ENCODE data around the gene SLMAP.

Gene SLMAP

DNA sequence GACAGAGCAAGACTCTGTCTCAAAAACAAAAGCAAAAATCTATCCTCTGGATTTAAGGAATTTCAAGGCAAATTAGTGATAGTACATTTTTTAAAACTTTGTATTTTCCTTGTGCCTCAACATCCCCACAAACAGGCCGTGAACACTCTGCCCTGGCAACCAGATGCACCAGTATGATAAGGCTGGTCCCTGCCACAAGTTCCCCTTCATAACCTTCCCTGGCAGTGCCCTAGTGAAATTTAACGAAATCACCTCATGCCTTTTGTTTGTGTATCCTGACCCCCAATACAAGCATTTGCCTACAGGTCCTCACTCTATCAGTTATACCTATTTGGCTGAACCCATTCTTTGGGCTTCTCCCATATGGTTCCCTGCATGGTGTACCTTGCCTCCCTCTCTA, 144.7 kb downstream of the SLMAP start:
- DNase-seq: no peak

DNA sequence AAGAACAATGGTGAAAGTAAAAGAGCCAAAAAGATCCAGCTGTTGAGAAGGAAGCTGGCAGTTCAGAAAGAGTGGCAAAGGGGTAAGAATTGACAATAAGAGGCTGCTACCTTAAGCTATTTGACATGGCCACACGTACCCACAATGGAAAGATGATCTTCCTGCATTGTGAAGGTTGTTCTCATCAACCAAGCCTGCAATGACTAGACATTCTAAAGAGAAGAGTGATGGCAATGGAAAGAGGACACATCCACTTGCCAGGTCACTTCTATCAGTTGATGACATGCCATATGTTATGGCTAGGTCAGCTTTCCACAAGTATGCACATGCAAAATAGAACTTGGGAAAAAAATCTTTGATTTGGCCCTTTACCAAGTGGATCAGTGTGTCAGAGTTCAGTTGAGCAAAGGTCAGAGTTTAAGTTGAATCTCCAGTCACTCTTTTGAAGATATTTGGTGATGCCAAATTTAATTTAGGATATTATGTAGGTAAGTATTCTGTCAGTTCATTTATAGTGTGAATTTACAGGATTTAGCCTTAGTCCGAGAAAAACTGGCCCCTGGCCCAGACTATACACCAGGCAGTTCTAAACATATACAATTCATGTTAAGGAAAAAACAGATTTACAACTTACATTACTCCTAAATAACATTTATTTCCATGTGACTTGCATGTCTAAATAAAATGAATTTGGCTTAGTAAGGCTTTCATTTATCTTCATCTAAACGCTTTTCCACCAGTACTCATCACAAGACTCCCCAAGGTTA, 147.2 kb downstream of the SLMAP start:
- no peak for DNase-seq

DNA sequence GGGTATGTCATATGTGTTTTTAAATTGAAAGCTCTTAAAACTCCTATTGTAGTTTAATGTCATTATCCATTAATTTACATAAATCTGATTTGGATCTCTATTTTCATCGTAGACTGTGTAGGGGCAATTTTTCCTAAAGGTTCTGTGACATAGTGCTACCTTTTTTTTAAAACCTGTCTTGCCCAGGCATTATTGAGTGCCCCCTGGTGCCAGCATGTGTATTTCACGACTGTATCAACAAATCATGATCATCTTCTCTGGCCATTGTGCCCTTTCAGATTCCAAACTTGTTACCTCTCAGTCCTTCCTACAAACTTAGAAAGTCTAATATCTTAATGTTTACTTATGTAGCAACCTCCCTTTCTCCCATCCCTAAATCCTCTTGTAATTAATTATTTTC, 154.9 kb downstream of the SLMAP start:
- peak; percentile 24 for DNase-seq

DNA sequence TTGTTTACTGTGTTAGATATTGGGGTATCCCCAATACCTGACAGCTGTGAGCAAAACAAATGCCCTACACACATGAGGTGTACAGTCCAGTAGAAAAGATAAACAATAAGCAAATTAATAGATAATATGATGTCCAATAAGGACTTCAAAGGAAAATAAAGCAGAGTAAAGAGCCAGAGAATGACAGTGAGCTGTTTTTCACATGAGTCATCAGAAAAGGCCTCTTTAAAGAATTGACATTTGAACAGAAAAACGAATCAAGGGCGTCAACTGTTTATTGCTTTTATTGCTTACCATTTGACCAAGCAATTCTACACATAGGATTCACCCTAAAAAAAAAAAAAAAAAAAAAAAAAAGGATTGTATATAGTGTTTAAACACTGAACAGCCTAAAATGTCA, 155.5 kb downstream of the SLMAP start:
- DNase-seq: no peak

DNA sequence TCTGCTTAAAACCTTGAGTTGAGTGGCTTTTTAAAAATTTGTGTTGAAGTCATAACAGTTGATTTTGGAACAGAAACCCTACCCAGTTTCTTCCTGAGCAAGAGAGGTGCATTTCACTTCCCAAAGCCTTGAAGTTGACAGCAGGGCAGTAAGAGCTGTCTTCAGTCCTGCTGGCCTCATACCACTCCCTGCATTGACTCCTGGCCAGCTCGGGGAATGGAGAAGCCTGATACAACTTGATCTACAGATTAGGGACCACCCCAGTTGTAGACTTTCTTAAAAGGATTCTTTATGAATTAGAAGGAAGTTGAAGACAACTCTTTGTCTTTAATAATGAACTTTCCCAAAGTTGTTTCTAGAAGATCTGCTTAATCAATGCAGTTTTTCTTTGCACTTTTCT, 161.5 kb downstream of the SLMAP start:
- DNase-seq: no peak

DNA sequence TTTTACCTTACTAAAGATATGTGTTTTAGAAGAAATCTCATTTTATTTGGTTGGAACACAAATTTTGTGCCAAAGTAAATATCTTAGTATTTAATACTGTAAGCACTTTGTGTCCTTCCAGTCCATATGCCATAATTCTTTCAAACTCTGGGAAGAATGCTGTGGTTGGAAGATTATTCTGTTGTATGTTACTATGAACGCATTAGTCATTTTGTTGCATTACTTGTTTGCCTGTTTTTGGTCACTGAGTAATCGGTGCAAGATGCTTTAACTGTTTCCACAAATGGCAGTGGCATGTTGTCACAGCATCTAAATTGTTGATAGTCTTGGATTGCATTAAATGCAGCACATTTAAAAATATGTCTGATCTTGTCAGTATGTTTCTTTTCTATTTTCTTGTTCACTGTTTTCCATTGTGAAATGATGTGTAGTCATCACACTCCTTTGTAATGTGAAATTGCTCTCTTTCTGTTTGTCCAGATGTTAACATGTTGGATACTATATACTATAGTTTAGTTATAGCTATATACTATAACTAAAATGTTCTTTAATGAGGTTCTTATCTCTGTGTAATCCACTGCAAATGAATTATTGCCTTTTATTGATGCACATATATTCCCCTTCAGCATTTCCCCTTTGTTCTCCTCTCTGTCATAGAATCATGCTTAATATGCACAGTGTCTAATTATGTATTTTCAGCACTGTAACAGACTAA, 162.2 kb downstream of the SLMAP start:
- no peak for DNase-seq

DNA sequence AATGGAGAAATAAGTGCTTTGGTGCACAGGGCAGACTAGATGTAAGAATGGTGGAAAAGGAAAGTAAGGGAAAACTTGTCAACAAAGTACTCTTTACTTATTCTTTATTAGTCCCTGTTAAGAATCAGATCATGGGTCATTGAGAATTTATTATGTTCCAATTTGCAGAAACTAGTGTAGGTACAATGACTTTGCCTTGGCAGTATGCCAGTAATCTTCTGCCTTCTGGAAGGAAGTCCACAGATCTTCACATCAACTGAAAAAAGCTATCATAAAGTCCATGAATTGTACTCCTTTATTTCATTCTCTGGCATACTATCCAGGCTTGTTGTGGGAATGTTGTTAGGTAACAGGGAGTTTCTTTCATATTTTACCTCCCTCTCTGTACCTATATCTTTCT, 163.9 kb downstream of the SLMAP start:
- no peak for DNase-seq

DNA sequence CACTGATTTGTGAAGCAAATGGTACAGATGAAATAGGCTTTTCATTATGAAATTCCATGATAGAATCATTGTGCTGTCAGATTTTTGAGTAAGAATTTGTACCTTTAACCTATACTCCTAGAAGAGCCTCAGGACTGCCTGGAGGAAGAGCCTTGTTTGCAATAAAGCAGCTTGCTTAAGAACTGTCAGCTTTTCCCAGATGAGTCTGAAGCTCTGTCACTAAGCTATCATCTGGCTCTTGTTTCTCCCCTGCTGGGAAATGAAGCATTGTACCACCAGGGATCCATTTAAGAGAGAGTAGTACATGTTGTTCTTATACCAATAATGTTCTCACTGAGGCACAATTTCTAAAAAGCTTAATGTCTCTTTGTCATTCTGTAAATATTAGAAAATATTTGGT, 167.0 kb downstream of the SLMAP start:
- no peak for DNase-seq

DNA sequence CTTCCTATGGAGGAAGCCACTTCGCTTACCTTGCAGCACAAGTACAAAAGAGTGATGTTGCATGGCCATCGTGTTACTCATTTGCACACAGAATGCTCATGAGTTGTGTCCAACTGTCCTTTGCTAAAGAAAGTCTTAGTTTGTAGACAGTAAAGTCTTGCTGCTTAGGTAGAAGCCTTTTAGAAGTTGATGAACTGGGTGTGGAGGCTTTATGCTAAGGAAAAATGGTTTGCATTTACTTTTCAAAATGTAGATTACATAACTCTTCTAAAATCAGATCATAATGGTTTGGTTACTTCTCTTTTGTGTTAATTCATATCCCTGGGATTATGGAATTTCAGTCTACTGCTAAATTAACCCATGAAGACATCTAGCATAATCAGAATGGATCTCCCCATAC, 167.6 kb downstream of the SLMAP start:
- DNase-seq: no peak

DNA sequence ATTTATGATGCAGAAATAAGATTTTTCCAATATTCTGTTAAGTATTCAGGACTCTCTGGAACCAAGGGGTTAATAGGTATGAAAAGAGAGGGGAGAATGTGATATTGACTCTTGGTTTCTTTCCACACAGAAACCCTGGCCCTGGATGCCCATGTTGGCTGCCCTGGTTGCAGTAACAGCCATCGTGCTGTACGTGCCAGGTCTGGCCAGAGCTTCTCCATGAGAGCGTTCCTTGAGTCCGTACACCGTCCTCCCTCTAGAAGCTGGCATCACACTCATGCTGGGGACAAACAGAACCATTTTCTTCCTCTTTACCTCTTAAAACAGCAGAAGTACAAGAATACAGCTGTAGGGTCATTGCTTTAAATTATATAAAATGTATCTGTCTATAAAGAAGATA, 171.1 kb downstream of the SLMAP start:
- DNase-seq: no peak

DNA sequence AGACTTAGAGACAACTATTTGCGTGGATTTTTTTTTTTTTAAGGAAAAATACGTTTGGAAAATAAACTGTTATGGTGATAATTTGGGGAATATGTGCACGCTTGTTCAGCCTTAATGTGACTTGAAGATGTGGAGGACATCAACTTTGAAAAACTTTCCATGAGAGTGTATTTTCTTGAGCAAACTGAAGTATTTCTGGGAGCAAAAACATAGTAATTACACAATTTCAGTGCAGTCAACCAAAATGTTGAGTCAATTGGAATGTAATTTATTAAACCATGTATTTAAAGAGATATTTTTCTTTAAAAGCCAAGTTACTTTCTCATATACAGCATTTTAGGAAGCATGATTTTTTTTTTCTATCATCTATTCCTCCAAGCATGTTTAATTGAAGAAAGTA, 171.8 kb downstream of the SLMAP start:
- DNase-seq: no peak

DNA sequence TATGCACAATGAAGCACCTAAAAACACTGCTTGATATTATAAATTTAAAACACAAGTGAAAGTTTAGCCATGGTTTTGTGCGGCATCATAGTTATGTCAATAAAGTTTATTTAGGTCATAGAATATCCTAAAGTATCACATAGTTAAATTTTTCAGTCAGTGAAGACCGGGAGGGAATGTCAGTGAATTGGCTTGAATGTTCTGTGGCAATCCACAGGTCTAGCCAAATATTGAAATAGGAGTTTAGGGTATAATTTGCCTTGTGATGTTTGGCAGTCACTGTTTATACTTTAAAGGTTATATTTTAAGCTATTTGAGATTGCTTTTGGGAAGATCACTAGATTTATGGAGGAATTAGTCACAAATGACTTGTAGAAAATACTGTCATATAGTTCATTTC, 172.4 kb downstream of the SLMAP start:
- no peak for DNase-seq

DNA sequence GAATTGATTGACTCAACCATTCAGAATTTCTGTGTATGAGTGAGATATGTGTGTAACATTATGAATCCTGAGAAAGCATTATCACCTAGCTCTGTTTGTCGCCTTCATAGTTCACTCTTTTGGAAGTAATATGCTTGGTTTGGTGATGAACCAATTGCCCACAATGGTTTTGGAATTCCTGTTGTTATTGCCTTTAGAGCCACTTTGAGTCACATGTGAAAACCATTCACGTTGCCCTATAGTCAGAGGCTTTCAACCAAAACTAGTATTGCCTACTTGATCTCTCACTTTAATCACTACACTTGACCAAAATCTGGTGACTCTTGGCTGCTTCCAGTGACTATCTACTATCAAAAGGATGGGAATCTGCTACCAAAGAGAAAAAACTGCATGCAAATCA, 173.9 kb downstream of the SLMAP start:
- no peak for DNase-seq

DNA sequence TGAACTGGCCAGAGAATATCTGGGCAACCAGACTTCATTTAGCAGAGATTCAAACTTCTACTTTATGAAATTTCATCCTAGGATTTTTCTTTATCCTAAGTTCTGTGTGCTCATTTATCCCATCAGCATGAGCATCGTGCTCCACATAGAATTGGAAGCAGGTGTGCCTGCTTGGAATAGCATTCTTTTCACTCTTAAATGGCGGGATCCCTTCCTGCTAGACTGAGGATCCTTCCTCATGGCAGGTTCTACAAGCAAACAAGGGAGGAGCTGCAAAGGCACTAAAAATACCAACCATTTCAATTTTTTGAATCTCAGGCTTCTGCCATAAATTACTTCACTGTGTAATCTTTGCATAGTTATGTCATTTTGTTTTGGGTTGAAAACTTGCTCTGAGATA, 177.5 kb downstream of the SLMAP start:
- DNase-seq: no peak

DNA sequence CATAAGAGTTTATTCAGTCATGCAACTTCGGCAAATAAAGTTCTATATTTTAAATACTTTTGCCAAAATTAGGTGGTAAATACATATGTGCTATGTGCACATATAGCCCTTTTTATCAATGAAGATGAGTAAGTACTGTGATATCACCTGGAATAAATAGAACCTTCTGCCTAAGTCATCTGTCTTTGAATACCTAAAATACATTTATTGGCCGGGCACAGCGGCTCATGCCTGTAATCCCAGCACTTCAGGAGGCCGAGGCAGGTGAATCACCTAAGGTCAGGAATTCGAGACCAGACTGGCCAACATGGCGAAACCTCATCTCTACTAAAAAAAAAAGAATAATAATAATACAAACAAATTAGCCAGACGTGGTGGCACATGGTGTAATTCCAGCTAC, 178.3 kb downstream of the SLMAP start:
- DNase-seq: no peak

DNA sequence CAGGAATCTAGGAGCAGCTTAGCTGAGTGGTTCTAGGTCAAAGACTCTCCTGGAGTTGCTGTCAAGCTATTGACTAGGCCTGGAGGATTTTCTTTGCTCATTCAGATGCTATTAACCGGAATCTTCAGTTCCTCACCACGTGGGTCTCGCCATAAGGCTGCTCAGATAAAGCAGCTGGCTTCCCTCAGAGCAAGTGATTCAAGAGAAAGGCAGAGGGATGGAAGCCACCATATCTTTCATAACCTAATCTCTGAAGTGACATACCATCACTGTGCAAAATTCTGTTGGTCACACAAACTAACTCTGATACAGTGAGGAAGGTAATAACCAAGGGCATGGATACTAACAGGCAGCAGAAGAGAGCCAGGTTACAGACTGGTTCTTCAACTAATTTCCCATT, 179.4 kb downstream of the SLMAP start:
- no peak for DNase-seq

DNA sequence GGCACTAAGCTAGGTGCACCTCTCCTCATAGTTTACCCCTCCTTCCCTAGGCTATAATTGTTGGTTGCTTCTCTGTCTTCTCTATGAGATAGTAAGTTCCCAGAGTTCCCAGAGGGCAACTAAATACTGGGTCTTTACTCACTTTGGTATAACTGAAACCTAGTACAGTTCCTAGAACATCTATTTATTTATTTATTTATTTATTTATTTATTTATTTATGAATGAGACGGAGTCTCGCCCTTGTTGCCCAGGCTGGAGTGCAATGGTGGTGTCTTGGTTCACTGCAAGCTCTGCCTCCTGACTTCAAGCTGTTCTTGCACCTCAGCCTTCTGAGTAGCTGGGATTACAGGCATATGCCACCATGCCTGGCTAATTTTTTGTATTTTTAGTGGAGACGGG, 181.0 kb downstream of the SLMAP start:
- no peak for DNase-seq

DNA sequence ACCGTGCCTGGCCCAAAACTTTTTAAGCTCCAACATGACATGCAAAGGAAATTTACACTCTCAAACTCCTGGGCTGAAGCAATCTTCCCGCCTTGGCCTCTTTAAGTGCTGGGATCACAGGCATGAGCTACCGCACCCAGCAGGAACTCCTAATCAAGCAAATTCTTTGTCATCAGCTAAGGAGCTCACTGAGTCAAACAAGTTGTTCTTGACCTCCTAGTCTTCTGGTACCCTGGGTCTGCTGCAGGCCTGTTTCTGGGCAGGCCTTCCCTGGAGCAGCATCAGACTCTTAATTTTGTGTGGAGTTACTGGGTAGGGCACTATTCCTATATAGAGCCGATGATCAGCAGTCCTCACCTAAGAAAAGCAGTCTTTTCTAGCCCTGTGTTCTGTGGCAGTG, 183.7 kb downstream of the SLMAP start:
- no peak for DNase-seq

DNA sequence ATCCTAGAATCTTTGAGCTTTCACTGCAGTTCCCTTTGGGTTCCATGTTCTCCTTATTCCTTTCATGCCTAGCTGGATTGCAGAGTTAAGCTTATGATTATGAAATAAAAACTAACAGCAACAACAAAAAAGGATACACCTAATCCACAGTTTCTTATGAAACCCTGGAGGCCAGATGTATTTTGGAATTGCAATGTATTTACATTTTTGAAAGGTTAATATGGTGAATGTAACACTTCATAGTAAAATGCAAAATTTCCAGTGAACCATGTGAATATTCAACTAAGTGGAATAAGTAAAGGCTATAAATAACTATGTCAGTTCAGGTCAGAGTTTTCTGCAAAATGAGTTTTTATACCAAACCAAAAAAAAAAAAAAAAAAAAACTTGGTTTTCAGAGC, 186.3 kb downstream of the SLMAP start:
- DNase-seq: no peak

DNA sequence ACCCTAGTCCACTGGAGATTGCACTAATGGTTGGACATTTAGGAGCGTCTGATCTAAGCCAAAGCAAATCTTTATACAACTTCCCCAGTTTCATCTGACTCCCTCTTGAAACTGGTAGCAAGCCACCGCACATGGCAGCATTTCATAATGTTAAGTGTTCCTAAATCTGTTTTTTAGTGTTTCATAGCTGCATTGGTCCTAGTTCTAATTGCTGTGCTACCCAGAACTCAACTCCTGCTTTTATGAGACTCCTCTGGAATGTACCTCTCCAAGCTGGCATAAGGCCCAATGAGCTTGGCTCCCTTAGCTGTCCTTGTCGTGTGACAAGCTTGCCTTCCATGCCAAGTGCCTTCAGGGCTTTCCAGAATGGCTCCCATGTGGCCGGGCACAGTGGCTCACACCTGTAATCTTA, 186.8 kb downstream of the SLMAP start:
- peak; percentile 7 for DNase-seq

DNA sequence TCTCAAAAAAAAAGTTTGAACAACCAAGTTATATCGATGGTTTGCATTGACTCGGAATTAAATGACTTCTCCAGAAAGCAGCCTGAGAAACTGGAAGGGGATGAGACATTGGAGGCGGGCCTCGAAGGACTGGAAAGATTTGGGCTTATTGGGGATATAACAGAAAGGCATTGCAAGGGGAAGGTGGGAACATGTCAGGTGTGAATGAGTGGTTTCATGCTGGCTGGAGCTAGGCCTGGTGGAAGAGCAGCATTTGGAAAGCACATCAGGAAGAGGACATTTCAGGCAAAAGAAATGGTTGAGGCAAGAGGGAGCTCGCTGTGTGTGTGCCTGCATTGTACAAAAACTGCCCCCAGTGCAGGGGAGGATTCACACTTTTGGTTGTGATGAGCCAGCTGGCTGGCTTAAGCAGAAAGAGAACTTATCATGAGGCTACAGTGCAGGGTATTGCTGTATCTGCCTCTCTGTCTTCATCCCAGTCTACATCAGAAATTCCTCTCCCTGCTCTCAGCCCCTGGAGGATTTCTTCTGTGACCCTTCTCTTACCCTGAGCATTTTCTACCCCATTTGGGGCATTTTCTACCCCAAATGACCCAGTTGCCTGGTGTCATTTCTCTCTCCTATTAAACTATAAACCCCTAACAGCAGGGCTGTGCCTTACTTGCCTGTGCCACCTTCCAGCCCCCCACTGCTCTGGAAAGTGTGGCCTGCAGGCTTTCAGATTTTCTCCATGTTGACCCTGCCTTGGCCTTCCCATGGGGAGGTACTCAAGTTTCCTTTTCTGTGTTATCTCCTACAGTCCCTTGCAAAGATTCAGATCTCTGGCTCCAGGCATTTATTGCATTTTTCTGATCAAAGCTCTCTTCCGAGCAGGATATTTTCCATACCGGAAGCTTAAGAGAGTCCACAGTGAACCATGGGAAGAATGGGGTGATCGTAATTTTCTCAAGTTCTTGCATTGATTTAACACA, 187.7 kb downstream of the SLMAP start:
- no peak for DNase-seq

DNA sequence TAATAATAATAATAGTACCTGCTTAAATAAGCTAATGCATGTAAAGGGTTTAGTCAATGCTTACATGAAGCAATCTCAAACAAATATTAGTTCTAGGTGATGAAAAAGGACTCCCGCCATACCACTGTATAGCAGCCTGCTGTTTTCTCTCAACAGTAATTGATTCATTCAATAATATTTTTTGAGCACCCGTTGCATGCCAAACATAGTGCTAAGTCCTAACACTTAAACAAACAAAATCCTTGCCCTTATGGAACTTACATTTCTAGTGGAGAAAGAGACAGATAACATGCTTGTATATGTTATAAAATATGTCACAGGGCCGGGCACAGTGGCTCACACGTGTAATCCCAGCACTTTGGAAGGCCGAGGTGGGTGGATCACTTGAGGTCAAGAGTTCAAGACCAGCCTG, 190.9 kb downstream of the SLMAP start:
- DNase-seq: no peak

DNA sequence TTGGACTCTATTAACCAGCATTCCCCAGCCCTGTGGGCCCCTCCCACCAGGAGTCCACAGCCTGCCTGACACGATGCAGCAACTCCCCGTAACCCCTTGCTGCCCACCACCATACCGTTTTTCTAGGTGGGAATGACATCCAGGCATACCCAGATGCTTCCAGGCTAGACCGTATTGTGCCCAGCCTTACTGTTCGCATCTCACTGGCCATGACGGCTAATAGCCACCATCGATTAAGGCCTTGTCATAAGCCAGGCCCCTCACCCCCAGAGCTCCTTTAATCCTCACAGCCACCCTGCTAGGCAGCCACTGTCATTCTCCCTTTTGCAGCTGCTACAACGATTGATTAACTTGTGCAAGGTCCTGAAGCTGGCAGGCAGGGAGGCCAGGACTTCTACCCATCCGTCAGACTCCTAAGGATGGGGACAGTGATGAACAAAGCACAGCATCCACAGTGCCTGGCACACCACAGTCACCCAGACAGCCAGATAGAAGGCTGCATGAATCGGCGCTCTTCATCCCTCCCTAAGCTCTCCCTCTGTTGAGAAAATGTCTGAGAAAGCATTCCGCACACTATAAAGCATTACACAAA, 192.1 kb downstream of the SLMAP start:
- DNase-seq: no peak

All from inflammatory macrophage treated with lipopolysaccharide for 4 hours (primary cell).